B cell (primary cell): ENCODE results near the gene ATOSB. TPM values are rescaled to one million over a fixed set of nuclear protein-coding genes. Genes with fewer than 3 reads are reported as not detected.

Experiments used
- ATAC-seq: fragments of 200-7000 bp; cut with Tn5 transposase; one replicate; pipeline ENCODE4 v1.10.0; 2021; ENCODE audit warnings: low read depth, mild to moderate bottlenecking, moderate number of reproducible peaks, moderate library complexity
- CTCF ChIA-PET: fragments of 350-600 bp; sonication (Branson Sonifier 250); formaldehyde crosslinking; loops from one replicate; lab custom pipeline; 2021; ENCODE audit warnings: antibody characterized with exemption, inconsistent platforms; lab: Charles Lee
- POLR2A ChIA-PET: fragments of 350-600 bp; sonication (Branson Sonifier 250); formaldehyde crosslinking; loops from one replicate; lab custom pipeline; 2021; ENCODE audit warnings: antibody characterized with exemption; lab: Charles Lee
- DNase-seq: peaks from one replicate; pipeline ENCODE4 v3.0.0; 2013
- H2AFZ ChIP-seq: 2 replicates; pipeline ENCODE4 v1.6.1; 2012; ENCODE audit warnings: mild to moderate bottlenecking, low read depth, low read length; ENCODE audit not compliant: insufficient read depth, poor library complexity, severe bottlenecking
- H3K27ac ChIP-seq, 2 donors: 1 replicate in 1 of 2; 2 replicates in 1 of 2; pipeline ENCODE4 v1.5.1; 2012 to 2013; ENCODE audit warnings: low read length in 2 of 2, mild to moderate bottlenecking in 2 of 2, moderate library complexity in 1 of 2
- H3K27me3 ChIP-seq, 4 experiments: fragments of 200-600 bp in 1 of 4; sonication (generic) in 1 of 4; replicated peaks in 1 of 4; 1 replicate in 2 of 4; 2 replicates in 2 of 4; pipeline versions ENCODE4 v1.6.1 to v1.7.0; 2013 to 2016; ENCODE audit warnings: low read length in 3 of 4, mild to moderate bottlenecking in 2 of 4, mixed read lengths in 1 of 4, moderate library complexity in 1 of 4; ENCODE audit not compliant: insufficient read depth in 4 of 4, control insufficient read depth in 3 of 4; ENCODE audit errors: control extremely low read depth in 1 of 4
- H3K36me3 ChIP-seq, 2 experiments: replicated peaks in 1 of 2; 1 replicate in 1 of 2; 2 replicates in 1 of 2; pipeline versions ENCODE4 v1.6.1 to v1.7.1; 2013; ENCODE audit warnings: low read length in 1 of 2; ENCODE audit not compliant: insufficient read depth in 2 of 2, control insufficient read depth in 1 of 2; ENCODE audit errors: control extremely low read depth in 1 of 2, extremely low read depth in 1 of 2
- H3K4me1 ChIP-seq, 2 donors: fragments of 200-600 bp in 1 of 2; sonication (generic) in 1 of 2; 1 replicate in 1 of 2; 2 replicates in 1 of 2; pipeline versions ENCODE4 v1.5.1 to v1.6.1; 2013 to 2017; ENCODE audit warnings: low read length in 2 of 2; ENCODE audit not compliant: control insufficient read depth in 2 of 2, insufficient read depth in 2 of 2
- H3K4me2 ChIP-seq: replicated peaks from 2 replicates; pipeline ENCODE3; 2012; ENCODE audit warnings: mild to moderate bottlenecking, low read depth, low read length; ENCODE audit not compliant: poor library complexity, severe bottlenecking
- H3K4me3 ChIP-seq, 5 experiments: fragments of 200-600 bp in 1 of 5; sonication (generic) in 1 of 5; 1 replicate in 3 of 5; 2 replicates in 2 of 5; pipeline versions ENCODE4 v1.5.1 to v1.7.0; 2011 to 2016; ENCODE audit warnings: low read length in 4 of 5, mild to moderate bottlenecking in 4 of 5, low read depth in 2 of 5, control low read depth in 1 of 5, moderate library complexity in 1 of 5; ENCODE audit not compliant: insufficient read depth in 1 of 5; ENCODE audit errors: control extremely low read depth in 1 of 5, extremely low read depth in 1 of 5
- H3K79me2 ChIP-seq: fragments of 200-600 bp; sonication (generic); one replicate; pipeline ENCODE4 v1.6.0; 2016; ENCODE audit warnings: low read length; ENCODE audit not compliant: control insufficient read depth, insufficient read depth
- H3K9ac ChIP-seq: fragments of 200-600 bp; sonication (generic); 2 replicates; pipeline ENCODE4 v1.6.1; 2017; ENCODE audit warnings: mild to moderate bottlenecking, low read length, moderate library complexity
- H3K9me3 ChIP-seq, 3 donors: one replicate each; pipeline versions ENCODE4 v1.6.1 to v1.7.1; 2013; ENCODE audit warnings: low read length in 2 of 3; ENCODE audit not compliant: control insufficient read depth in 2 of 3, insufficient read depth in 1 of 3; ENCODE audit errors: control extremely low read depth in 1 of 3
- H4K20me1 ChIP-seq: 2 replicates; pipeline ENCODE4 v1.6.0; 2012; ENCODE audit warnings: mild to moderate bottlenecking, low read length; ENCODE audit not compliant: insufficient read depth, control insufficient read depth, poor library complexity, severe bottlenecking
- H3K27ac Mint-ChIP-seq: one replicate; pipeline ENCODE4 v1.8.0; 2021; ENCODE audit warnings: mixed read lengths
- H3K27me3 Mint-ChIP-seq: one replicate; pipeline ENCODE4 v1.8.0; 2021; ENCODE audit warnings: mixed read lengths
- H3K4me1 Mint-ChIP-seq: one replicate; pipeline ENCODE4 v1.8.0; 2021; ENCODE audit warnings: mixed read lengths
- H3K4me3 Mint-ChIP-seq: one replicate; pipeline ENCODE4 v1.8.0; 2021; ENCODE audit warnings: mixed read lengths
- H3K9me3 Mint-ChIP-seq: one replicate; pipeline ENCODE4 v1.8.0; 2022; ENCODE audit warnings: mixed read lengths; ENCODE audit not compliant: insufficient read depth
- CTCF ChIP-seq: fragments of 200-600 bp; IDR thresholded peaks from one replicate; pipeline ENCODE4 v1.8.0; 2022; ENCODE audit warnings: antibody characterized with exemption, mild to moderate bottlenecking
- EZH2 ChIP-seq: IDR thresholded peaks from 2 replicates; pipeline ENCODE4 v1.6.1; 2012; ENCODE audit warnings: borderline replicate concordance, low read depth, mild to moderate bottlenecking, moderate library complexity, low read length; ENCODE audit not compliant: insufficient read depth, poor library complexity, severe bottlenecking
- WGBS: methylation state at CpG from one replicate; pipeline ENCODE4 v1.1.5; 2013; ENCODE audit warnings: missing lambda C conversion rate; ENCODE audit not compliant: insufficient coverage; 5-methylcytosine and 5-hydroxymethylcytosine counted together
- intact Hi-C: fragments of 100-400 bp; cut with micrococcal nuclease; formaldehyde crosslinking; loops from one replicate; pipeline ENCODE4 v1.10.0; 2022
- polyA plus RNA-seq: library from polyadenylated mRNA; depleted of rRNA; stranded (reverse); fragments of >200 nt; gene quantifications from 2 replicates; pipeline ENCODE4 v1.2.3, GENCODE V29; 2012
- total RNA-seq, 2 donors: library from RNA; stranded (reverse); fragments of 120-200 nt in 1 of 2; gene quantifications; 1 replicate in 1 of 2; 2 replicates in 1 of 2; pipeline versions ENCODE4 v1.2.3 to v1.2.4, GENCODE V29; 2013 to 2022

The ATOSB gene
- total and polyA plus RNA-seq, 2 donors (not counting 1 experiment from before 2014, with no cell fraction given), result 6.5 to 9.4 TPM

GRCh38 chr9:35057271-35057620, 58.4 kb downstream of the ATOSB start:
- CTCF ChIA-PET, result no interaction called here

More at GRCh38 chr9:35057271-35057620, 58.4 kb downstream of the ATOSB start:
- H3K27ac Mint-ChIP-seq, result no peak overlapping the region
- no peaks in the 10 kb centered on the region for H3K27me3 Mint-ChIP-seq
- H3K4me3 Mint-ChIP-seq, result no peak overlapping the region
- no peak overlapping the region for H3K27ac ChIP-seq
- H3K4me1 Mint-ChIP-seq, result no peaks in the 10 kb centered on the region
- H3K4me3 ChIP-seq, result no peak overlapping the region
- H3K36me3 ChIP-seq, result peaks cover 20 to 76% of the 10 kb centered on the region in 2 experiments
- no peak overlapping the region for H3K4me2 ChIP-seq
- no peaks in the 10 kb centered on the region for H3K9me3 Mint-ChIP-seq
- POLR2A ChIA-PET, result no interaction called here
- DNase-seq (no peak), ATAC-seq (no peak)
- H3K9ac ChIP-seq, result no peak overlapping the region
- H4K20me1 ChIP-seq, result peaks cover 41% of the 10 kb centered on the region
- TF ChIP-seq EZH2 (no peak), CTCF (no peak)
- H3K27me3 ChIP-seq, result no peaks in the 10 kb centered on the region
- 100% methylated on average over 8 of the region's 8 CpGs for WGBS
- intact Hi-C loops, result no loop called here
- no peaks in the 10 kb centered on the region for H3K9me3 ChIP-seq
- no peaks in the 10 kb centered on the region for H3K4me1 ChIP-seq
- H3K79me2 ChIP-seq, result peaks cover 7% of the 10 kb centered on the region
- no peak overlapping the region for H2AFZ ChIP-seq
